ENCODE results near the gene NKRF. TPM values are rescaled to one million over a fixed set of nuclear protein-coding genes. Genes with fewer than 3 reads are reported as not detected.
A peak's percentile ranks its signal among the peaks of the same experiment; 100 is the strongest.

The NKRF gene
- total RNA-seq, 1 donor from 2014 or later = 14.0 TPM

Small RNA genes within 50 kb of the gene (small RNA-seq; reads per million reads assigned to genes)
- 22.4 reads per million, percentile 94 among the genes with 10 or more reads in this experiment for gene MIR766

Other genes starting within 250 kb of the NKRF start
- 2.2 TPM for gene SLC25A43, start 207.1 kb downstream of the NKRF start, total RNA-seq
- 73.6 TPM for gene SLC25A5, start 138.0 kb downstream of the NKRF start, total RNA-seq
- 28.1 TPM for gene STEEP1, start 41.0 kb downstream of the NKRF start, total RNA-seq
- 28.1 TPM for gene UBE2A, start 31.9 kb downstream of the NKRF start, total RNA-seq
- 43.0 TPM for gene SEPTIN6, start 86.7 kb upstream of the NKRF start, total RNA-seq
- not detected for gene SOWAHD, start 152.2 kb upstream of the NKRF start, total RNA-seq
- gene RPL39, start 185.2 kb upstream of the NKRF start, total RNA-seq = 2,835 TPM
- 3.0 TPM for gene UPF3B, start 246.5 kb upstream of the NKRF start, total RNA-seq

All from occipital lobe (tissue), 2 donors.